Keratinocyte (primary cell): ENCODE measurements around the gene SRGAP2. TPM values are rescaled to one million over a fixed set of nuclear protein-coding genes. Genes with fewer than 3 reads are reported as not detected.
"Not testable (repeated sequence)": the region's sequence is repeated elsewhere in the genome, so short reads cannot be mapped to it uniquely, and the experiment has no call there.

Source experiments
- DNase-seq: peaks from one replicate; pipeline ENCODE4 v3.0.0-alpha.2; 2011; ENCODE audit warnings: low read depth, missing footprints, low spot score
- FAIRE-seq: peaks from 2 replicates; lab custom pipeline; 2011; peaks lifted over from hg19 to GRCh38; lab: Jason Lieb, UNC
- H2AFZ ChIP-seq: 2 replicates; pipeline ENCODE4 v1.6.0; 2012; ENCODE audit warnings: low read length, control low read depth, inconsistent platforms; ENCODE audit not compliant: control insufficient read depth
- H3K27ac ChIP-seq: 2 replicates; pipeline ENCODE4 v1.5.1; 2011; ENCODE audit warnings: low read length; ENCODE audit not compliant: control insufficient read depth, insufficient read depth
- H3K27me3 ChIP-seq: 3 replicates; pipeline ENCODE4 v1.6.0; 2011; ENCODE audit warnings: low read length; ENCODE audit not compliant: control insufficient read depth, insufficient read depth; ENCODE audit errors: extremely low read depth
- H3K36me3 ChIP-seq, 2 experiments: 2 replicates in 1 of 2; 3 replicates in 1 of 2; pipeline ENCODE4 v1.5.1; 2011; ENCODE audit warnings: low read length in 2 of 2, mild to moderate bottlenecking in 1 of 2; ENCODE audit not compliant: control insufficient read depth in 2 of 2, insufficient read depth in 2 of 2; ENCODE audit errors: extremely low read depth in 1 of 2
- H3K4me1 ChIP-seq: 3 replicates; pipeline ENCODE4 v1.5.1; 2011; ENCODE audit warnings: low read length; ENCODE audit not compliant: control insufficient read depth, insufficient read depth; ENCODE audit errors: extremely low read depth
- H3K4me2 ChIP-seq: 3 replicates; pipeline ENCODE4 v1.6.0; 2011; ENCODE audit warnings: low read depth, low read length; ENCODE audit not compliant: control insufficient read depth, insufficient read depth; ENCODE audit errors: extremely low read depth
- H3K4me3 ChIP-seq, 3 experiments: fragments of 200-600 bp in 1 of 3; sonication (generic) in 1 of 3; 2 replicates in 2 of 3; 3 replicates in 1 of 3; pipeline ENCODE4 v1.5.1; 2011 to 2016; ENCODE audit warnings: low read length in 3 of 3, mild to moderate bottlenecking in 3 of 3, control low read depth in 2 of 3, inconsistent platforms in 1 of 3, low read depth in 1 of 3, mixed read lengths in 1 of 3, mixed run types in 1 of 3, moderate library complexity in 1 of 3; ENCODE audit not compliant: control insufficient read depth in 2 of 3, insufficient read depth in 2 of 3; ENCODE audit errors: extremely low read depth in 1 of 3
- H3K79me2 ChIP-seq: 2 replicates; pipeline ENCODE4 v1.6.0; 2012; ENCODE audit warnings: low read length; ENCODE audit not compliant: control insufficient read depth, insufficient read depth
- H3K9ac ChIP-seq: 3 replicates; pipeline ENCODE4 v1.6.0; 2011; ENCODE audit warnings: low read length; ENCODE audit not compliant: control insufficient read depth, insufficient read depth; ENCODE audit errors: extremely low read depth
- H3K9me1 ChIP-seq: 3 replicates; pipeline ENCODE4 v1.6.0; 2011; ENCODE audit warnings: low read length; ENCODE audit not compliant: control insufficient read depth, insufficient read depth; ENCODE audit errors: extremely low read depth
- H3K9me3 ChIP-seq: 2 replicates; pipeline ENCODE4 v1.5.1; 2012; ENCODE audit warnings: low read depth, low read length; ENCODE audit not compliant: control insufficient read depth
- H4K20me1 ChIP-seq: 3 replicates; pipeline ENCODE4 v1.6.0; 2011; ENCODE audit warnings: low read length; ENCODE audit not compliant: control insufficient read depth, insufficient read depth; ENCODE audit errors: extremely low read depth
- dilution Hi-C: fragments of 300-500 bp; cut with MboI; formaldehyde crosslinking; loops from one replicate; pipeline ENCODE4 v1.7.0; 2020; ENCODE audit warnings: low sequenced_read_pairs; ENCODE audit not compliant: extremely low pct_ligation_motif_present
- polyA plus RNA-seq, 5 experiments: library from polyadenylated mRNA; depleted of rRNA in 3 of 5; stranded (reverse) in 3 of 5; stranded (forward) in 1 of 5; unstranded in 1 of 5; fragments of >200 nt; gene quantifications; 1 replicate in 1 of 5; 2 replicates in 3 of 5; 3 replicates in 1 of 5; pipeline versions ENCODE4 v1.2.1 to v1.2.3, GENCODE V29; 2011 to 2012; ENCODE audit warnings: missing spikeins in 2 of 5, low read depth in 1 of 5, low replicate concordance in 1 of 5
- TF ChIP-seq, protein P1 (sequence below), 3 experiments: IDR thresholded peaks in 1 of 3; conservative IDR thresholded peaks in 1 of 3; optimal IDR thresholded peaks in 1 of 3; 2 replicates in 2 of 3; 3 replicates in 1 of 3; pipeline versions ENCODE3 to v1.5.1; 2011; ENCODE audit warnings: low read length in 3 of 3, mild to moderate bottlenecking in 3 of 3, moderate library complexity in 2 of 3, control low read depth in 1 of 3, inconsistent platforms in 1 of 3; ENCODE audit not compliant: insufficient read depth in 2 of 3; ENCODE audit errors: extremely low read depth in 1 of 3

The SRGAP2 gene
- polyA plus RNA-seq, 1 donor (not counting 4 experiments of a cell fraction or from before 2014, with no cell fraction given) = 12.7 TPM

DNA sequence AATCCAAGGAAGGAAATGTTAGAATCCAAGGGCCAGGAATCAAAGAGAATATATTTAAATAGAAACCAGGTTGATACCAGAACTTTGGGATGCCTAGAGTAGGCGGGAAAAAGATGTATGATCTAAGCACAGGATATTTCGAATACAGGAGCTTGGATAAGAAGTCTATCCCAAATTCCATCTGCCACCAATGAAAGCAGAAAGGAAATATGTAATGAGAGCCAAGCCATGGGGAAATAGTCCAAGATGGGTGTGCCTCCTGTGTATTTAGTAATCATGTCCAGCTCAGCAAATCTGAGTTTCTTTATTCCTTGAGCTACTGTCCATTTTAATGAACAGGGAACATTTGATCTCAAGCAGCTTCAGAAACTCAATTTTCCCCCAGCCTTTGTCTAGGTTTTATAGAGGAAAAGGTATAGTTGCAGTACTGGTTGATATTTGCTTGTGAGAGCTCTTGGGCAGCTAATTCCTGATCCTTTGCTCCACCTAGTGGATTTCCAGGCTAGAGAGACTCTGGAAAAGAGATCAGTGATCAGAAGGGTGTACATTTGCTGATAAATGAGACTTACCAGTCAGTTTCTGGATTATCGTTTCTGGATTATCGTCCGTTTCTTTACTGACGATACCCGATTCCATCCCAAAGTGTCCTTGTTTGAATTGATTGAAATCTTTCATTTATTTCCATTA is 29.0 kb upstream of the SRGAP2 start:
- H3K79me2 ChIP-seq, H3K9me1 ChIP-seq, H3K4me1 ChIP-seq, H3K9me3 ChIP-seq, FAIRE-seq, H3K9ac ChIP-seq, H3K27ac ChIP-seq, DNase-seq, H4K20me1 ChIP-seq, H3K4me3 ChIP-seq, H3K36me3 ChIP-seq, H3K4me2 ChIP-seq, H3K27me3 ChIP-seq, H2AFZ ChIP-seq, dilution Hi-C loops: not testable (repeated sequence)

DNA sequence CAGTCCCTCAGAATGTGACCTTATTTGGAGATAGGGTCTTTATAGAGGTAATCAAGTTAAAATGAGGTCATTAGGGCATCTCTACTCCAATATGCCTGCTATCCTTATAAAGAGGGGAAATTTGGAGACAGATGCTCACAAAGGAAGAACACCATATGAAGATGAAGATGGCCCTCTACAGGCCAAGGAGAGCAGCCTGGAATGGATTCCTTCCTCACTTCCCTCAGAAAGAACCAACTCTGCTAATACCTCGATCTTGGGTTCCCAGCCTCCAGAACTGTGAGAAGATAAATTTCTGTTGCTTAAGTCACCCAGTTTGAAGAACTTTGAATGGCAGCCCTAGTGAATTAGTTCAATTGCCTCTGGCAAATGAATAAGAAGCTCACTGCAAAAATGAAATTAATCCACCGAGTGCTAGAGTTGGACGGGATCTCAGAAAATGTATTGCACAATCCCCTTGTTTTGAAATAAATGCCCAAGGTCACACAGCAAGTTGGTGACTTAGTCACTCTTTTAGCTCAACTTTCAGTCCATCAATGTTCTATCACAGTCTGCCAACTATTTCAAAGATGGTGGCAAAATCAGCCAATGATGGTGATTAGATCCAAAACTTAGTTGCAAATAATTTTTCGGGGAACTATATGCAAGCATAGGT is 27.8 kb upstream of the SRGAP2 start:
- H3K4me3 ChIP-seq, H4K20me1 ChIP-seq, H3K9ac ChIP-seq, FAIRE-seq, H3K27me3 ChIP-seq, H3K36me3 ChIP-seq, dilution Hi-C loops, H3K79me2 ChIP-seq, H3K27ac ChIP-seq, H3K9me3 ChIP-seq, H2AFZ ChIP-seq, H3K4me1 ChIP-seq, H3K9me1 ChIP-seq: not testable (repeated sequence)
- peak; percentile 5 for DNase-seq
- H3K4me2 ChIP-seq = peak overlapping the region; percentile 41
- TF ChIP-seq, protein P1, sequence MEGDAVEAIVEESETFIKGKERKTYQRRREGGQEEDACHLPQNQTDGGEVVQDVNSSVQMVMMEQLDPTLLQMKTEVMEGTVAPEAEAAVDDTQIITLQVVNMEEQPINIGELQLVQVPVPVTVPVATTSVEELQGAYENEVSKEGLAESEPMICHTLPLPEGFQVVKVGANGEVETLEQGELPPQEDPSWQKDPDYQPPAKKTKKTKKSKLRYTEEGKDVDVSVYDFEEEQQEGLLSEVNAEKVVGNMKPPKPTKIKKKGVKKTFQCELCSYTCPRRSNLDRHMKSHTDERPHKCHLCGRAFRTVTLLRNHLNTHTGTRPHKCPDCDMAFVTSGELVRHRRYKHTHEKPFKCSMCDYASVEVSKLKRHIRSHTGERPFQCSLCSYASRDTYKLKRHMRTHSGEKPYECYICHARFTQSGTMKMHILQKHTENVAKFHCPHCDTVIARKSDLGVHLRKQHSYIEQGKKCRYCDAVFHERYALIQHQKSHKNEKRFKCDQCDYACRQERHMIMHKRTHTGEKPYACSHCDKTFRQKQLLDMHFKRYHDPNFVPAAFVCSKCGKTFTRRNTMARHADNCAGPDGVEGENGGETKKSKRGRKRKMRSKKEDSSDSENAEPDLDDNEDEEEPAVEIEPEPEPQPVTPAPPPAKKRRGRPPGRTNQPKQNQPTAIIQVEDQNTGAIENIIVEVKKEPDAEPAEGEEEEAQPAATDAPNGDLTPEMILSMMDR (optimal IDR thresholded peaks at IDR 0.05 in 1 of 3, IDR thresholded peaks at IDR 0.05 in 1 of 3, conservative IDR thresholded peaks at IDR 0.05 in 1 of 3; ENCODE audit: extremely low read depth in 1 of 3, insufficient read depth in 2 of 3, low read length in 3 of 3) = peak in 1 of 3 experiments; percentile 25

DNA sequence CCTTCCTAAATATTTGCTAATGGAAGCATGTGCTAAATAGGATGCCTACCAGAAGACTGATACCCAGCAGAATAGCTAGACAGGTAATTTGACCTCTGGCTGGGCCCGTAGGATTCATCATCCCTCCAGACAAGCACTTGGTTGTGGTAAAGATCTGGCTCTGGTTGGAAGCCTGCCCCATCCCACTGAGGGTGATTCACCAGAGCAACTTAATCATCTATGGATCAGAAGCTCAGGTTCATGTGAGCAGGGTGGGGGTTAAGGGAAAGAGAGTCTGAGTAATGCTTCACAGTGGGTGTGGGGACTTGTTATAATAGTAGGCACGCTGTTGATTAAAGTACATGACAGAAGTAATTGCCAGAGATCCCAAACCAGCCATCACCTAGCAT is 27.2 kb upstream of the SRGAP2 start:
- H3K4me1 ChIP-seq, H3K9ac ChIP-seq, H3K79me2 ChIP-seq, H3K4me3 ChIP-seq, H3K4me2 ChIP-seq, H4K20me1 ChIP-seq, FAIRE-seq, dilution Hi-C loops, H3K9me1 ChIP-seq, H3K27me3 ChIP-seq, H3K9me3 ChIP-seq, H3K27ac ChIP-seq, H2AFZ ChIP-seq, H3K36me3 ChIP-seq, DNase-seq: not testable (repeated sequence)

DNA sequence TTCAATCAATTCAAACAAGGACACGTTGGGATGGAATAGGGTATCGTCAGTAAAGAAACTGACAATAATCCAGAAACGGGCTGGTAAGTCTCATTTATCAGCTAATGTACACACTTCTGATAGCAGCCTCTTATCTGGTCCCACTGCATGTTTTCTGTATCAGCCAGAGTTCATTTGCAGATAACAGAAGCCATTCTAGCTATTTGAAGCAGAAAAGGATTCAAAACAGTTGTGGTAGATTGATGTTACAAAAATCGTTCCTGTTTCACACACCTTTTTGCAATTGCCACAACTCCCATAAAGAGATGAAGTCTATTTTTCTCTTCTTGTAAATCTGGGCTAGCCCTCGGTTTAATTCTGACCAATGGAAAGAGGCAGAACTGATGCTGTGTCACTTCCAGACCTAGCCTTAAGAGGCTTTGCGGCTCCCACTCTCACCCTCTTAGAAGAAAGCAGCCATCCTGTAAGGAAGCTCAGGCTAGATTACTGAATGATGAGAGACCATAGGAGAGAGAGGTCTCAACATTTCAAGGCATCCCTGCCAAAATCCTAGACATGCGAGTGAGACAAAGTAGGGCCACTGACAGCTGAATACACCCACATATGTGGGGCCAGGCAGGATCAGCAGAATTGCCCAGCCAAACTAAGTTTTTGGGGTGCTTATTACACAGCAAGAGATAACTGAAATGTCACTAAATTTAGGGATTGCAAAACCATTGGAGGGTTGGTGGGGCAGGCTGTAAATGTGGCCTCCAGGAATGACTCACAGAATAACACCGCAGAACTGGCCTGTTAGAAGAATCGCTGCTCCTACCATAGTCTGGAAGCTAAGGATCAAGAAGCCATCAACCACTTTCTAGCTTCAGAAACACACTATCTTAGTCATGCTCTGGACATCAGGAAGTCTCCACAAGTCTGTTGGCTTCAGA is 25.0 kb upstream of the SRGAP2 start:
- dilution Hi-C loops, DNase-seq, H3K4me2 ChIP-seq: not testable (repeated sequence)

More for the DNA sequence above, 25.0 kb upstream of the SRGAP2 start:
- not testable (repeated sequence) for H2AFZ ChIP-seq, H4K20me1 ChIP-seq, H3K27me3 ChIP-seq, FAIRE-seq, H3K9me1 ChIP-seq, H3K4me1 ChIP-seq, H3K27ac ChIP-seq, H3K79me2 ChIP-seq, H3K9ac ChIP-seq, H3K9me3 ChIP-seq, H3K4me3 ChIP-seq, H3K36me3 ChIP-seq
